SW 1271 (cell line): ENCODE results near the gene TRIM73.
"Not testable (repeated sequence)": the region's sequence is repeated elsewhere in the genome, so short reads cannot be mapped to it uniquely, and the experiment has no call there.

Experiments used
- DNase-seq, 2 experiments: peaks; one replicate each; lab custom pipeline; 2025; lab: John Stamatoyannopoulos, UW

The TRIM73 gene

GRCh38 chr7:75395329-75395728 is at the start of gene TRIM73:
TRIM73 (plus strand) TSS chr7:75395629; CDS start chr7:75398934, 3,305 bp downstream.
- DNase-seq: not testable (repeated sequence)

- DNase-seq: not testable (repeated sequence)
Observed at GRCh38 chr7:75358671-75359541, 36.5 kb upstream of the TRIM73 start.

- not testable (repeated sequence) for DNase-seq
Observed at GRCh38 chr7:75359542-75359848, 35.9 kb upstream of the TRIM73 start.

- DNase-seq: not testable (repeated sequence)
Observed at GRCh38 chr7:75364079-75364478, 31.4 kb upstream of the TRIM73 start.

GRCh38 chr7:75366643-75367042 is 28.8 kb upstream of the TRIM73 start:
- DNase-seq: not testable (repeated sequence)

- not testable (repeated sequence) for DNase-seq
Observed at GRCh38 chr7:75367313-75367712, 28.1 kb upstream of the TRIM73 start.

GRCh38 chr7:75374144-75374518 is 21.3 kb upstream of the TRIM73 start:
- DNase-seq: not testable (repeated sequence)

GRCh38 chr7:75374519-75375317 is 20.7 kb upstream of the TRIM73 start:
- DNase-seq: not testable (repeated sequence)

- DNase-seq: not testable (repeated sequence)
Observed at GRCh38 chr7:75393194-75393593, 2.2 kb upstream of the TRIM73 start.

GRCh38 chr7:75397865-75398264 is 2.4 kb downstream of the TRIM73 start:
- not testable (repeated sequence) for DNase-seq

GRCh38 chr7:75398771-75399700 is 3.6 kb downstream of the TRIM73 start:
- DNase-seq: not testable (repeated sequence)

GRCh38 chr7:75400575-75400974 is 5.1 kb downstream of the TRIM73 start:
- not testable (repeated sequence) for DNase-seq

- not testable (repeated sequence) for DNase-seq
Observed at GRCh38 chr7:75403455-75404443, 8.3 kb downstream of the TRIM73 start.

GRCh38 chr7:75404663-75405062 is 9.2 kb downstream of the TRIM73 start:
- DNase-seq: not testable (repeated sequence)

GRCh38 chr7:75409880-75410822 is 14.7 kb downstream of the TRIM73 start:
- not testable (repeated sequence) for DNase-seq

- DNase-seq: not testable (repeated sequence)
Observed at GRCh38 chr7:75410823-75411173, 15.4 kb downstream of the TRIM73 start.

GRCh38 chr7:75414204-75414603 is 18.8 kb downstream of the TRIM73 start:
- DNase-seq: not testable (repeated sequence)

- not testable (repeated sequence) for DNase-seq
Observed at GRCh38 chr7:75414708-75415427, 19.4 kb downstream of the TRIM73 start.

- DNase-seq: not testable (repeated sequence)
Observed at GRCh38 chr7:75415428-75415817, 20.0 kb downstream of the TRIM73 start.
